SIG-M5 treated with dmso at 0.1 percent for 504 hours (cell line): ENCODE measurements around the gene CLUH.

Source experiments
- DNase-seq: peaks from one replicate; lab custom pipeline; 2025; ENCODE audit not compliant: unreplicated experiment; lab: John Stamatoyannopoulos, UW

The CLUH gene, protein sequence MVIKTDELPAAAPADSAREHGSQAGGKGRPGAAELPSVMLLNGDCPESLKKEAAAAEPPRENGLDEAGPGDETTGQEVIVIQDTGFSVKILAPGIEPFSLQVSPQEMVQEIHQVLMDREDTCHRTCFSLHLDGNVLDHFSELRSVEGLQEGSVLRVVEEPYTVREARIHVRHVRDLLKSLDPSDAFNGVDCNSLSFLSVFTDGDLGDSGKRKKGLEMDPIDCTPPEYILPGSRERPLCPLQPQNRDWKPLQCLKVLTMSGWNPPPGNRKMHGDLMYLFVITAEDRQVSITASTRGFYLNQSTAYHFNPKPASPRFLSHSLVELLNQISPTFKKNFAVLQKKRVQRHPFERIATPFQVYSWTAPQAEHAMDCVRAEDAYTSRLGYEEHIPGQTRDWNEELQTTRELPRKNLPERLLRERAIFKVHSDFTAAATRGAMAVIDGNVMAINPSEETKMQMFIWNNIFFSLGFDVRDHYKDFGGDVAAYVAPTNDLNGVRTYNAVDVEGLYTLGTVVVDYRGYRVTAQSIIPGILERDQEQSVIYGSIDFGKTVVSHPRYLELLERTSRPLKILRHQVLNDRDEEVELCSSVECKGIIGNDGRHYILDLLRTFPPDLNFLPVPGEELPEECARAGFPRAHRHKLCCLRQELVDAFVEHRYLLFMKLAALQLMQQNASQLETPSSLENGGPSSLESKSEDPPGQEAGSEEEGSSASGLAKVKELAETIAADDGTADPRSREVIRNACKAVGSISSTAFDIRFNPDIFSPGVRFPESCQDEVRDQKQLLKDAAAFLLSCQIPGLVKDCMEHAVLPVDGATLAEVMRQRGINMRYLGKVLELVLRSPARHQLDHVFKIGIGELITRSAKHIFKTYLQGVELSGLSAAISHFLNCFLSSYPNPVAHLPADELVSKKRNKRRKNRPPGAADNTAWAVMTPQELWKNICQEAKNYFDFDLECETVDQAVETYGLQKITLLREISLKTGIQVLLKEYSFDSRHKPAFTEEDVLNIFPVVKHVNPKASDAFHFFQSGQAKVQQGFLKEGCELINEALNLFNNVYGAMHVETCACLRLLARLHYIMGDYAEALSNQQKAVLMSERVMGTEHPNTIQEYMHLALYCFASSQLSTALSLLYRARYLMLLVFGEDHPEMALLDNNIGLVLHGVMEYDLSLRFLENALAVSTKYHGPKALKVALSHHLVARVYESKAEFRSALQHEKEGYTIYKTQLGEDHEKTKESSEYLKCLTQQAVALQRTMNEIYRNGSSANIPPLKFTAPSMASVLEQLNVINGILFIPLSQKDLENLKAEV (N-terminal part only)

DNA sequence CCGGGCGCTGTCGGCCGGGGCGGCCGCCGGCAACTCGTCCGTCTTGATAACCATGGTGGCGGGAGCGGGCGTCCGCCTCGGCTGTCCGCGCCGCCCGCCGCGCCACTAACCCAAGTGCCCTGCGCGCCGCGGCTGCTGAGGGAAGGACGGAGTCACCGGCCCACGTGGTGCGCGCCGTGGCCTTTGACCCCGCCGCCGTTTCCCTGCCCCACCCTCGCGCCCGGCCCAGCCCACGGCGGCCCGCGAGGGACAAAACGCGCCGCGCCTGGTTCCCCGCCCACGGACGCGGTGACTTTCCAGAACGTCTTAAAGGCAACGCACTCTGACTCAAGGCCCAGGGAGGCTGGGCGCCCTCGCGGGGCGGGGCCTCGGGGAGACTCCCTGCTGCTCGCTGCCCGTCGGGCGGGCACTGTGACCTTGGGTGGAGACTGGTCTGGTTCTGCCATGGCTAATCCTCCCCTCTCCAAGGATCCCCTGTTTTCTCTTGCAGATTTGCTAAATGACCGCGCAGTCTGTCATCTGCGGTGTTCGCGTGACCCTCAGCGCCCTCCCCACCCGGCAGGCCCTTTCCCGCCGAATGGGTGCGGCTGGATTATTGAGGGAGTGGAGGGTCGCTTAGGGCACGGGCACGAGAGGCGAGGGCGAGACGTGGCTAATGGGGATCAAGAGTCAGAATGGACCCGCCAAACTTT, at the start of gene CLUH:
CLUH (minus strand) TSS at position 157 of the 692 bp plus-strand sequence; CDS start at position 54, 103 bp downstream.
- peak; percentile 89 for DNase-seq

GRCh38 chr17:2758870-2759269, 47.3 kb upstream of the CLUH start:
- no peak for DNase-seq

DNA sequence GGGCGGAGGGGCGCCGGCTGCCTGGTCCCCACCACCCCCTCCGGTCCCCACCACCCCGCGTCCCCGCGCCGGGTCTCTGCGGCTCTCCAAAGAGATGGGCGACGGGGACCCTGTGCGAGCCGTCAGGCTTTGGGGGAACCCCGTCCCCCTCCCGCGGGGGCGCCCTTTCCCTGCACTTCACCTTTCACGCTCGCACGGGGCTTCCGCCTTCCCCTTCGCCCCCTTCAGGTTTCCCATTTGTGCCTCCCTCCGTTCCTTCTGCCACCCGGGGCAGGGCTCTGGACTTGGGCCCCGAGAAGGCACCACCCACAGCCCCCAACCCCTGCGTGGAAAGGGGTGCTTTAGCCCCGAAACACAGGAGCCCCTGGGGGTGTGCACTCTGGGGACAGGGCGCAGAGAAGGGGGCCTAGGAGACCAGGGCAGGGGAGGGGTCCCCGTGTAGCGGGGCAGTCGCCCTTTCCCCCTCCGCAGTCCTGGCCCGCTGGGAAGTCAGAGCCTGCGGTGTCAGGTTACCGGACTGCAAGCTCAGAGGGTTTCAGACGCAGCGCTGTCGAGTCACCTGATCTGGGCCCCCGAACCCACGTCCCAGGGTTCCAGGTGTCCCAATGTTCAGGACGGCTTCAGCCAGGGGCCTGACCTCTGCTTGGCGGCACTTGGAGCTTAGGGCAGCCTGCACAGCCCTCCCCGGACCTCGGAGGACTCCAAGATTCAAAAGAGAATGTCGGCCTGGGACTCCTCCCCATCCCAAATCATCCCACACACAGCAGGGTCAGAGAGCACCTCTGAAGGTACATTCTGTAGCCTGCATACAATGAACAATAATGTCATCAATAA, 44.5 kb upstream of the CLUH start:
- no peak for DNase-seq

- no peak for DNase-seq
Measured at GRCh38 chr17:2751491-2751890, 39.9 kb upstream of the CLUH start.

- no peak for DNase-seq
Measured at GRCh38 chr17:2750721-2751120, 39.2 kb upstream of the CLUH start.

GRCh38 chr17:2749784-2750181, 38.2 kb upstream of the CLUH start:
- peak; percentile 61 for DNase-seq

DNA sequence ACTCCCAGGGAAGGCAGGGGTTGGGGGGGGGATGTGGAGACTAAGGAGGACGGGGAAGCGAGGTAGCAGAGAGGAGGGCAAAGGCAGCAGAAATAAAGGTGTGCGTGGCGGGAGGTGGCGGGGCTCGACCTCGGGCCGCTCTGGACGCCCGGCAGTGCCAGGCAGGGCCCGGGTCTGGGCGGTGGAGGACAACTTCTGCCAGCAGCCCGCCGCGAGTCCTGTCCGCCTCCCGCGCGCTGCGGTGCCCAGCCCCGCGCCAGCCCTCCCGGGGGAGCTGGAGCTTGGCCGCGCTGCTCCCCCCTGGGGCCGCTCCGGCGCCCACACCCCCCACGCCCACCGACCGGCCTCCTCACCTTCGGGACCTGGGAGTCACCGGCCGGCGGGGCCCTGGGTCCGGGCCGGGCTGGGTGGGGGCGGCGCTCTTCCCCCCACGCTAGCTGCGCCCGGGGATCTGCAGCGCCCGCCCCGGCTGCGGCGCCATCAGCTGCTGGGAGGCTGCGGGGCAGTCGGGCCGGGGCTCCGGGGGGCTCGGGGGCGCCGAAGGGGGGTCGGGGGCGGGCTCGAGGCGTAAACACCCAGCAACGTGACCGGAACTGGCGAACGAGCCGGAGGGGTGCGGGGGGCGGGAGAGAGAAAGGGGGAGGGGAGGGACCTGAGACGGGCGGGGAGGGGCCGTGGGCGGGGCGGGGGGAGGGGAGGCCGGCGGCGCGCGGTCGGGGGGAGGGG, 37.7 kb upstream of the CLUH start, which contains the start of gene CCDC92B:
CCDC92B (minus strand) TSS at position 595 of the 726 bp plus-strand sequence. CDS start 14,507 bp downstream, outside the sequence.
- DNase-seq, result no peak

DNA sequence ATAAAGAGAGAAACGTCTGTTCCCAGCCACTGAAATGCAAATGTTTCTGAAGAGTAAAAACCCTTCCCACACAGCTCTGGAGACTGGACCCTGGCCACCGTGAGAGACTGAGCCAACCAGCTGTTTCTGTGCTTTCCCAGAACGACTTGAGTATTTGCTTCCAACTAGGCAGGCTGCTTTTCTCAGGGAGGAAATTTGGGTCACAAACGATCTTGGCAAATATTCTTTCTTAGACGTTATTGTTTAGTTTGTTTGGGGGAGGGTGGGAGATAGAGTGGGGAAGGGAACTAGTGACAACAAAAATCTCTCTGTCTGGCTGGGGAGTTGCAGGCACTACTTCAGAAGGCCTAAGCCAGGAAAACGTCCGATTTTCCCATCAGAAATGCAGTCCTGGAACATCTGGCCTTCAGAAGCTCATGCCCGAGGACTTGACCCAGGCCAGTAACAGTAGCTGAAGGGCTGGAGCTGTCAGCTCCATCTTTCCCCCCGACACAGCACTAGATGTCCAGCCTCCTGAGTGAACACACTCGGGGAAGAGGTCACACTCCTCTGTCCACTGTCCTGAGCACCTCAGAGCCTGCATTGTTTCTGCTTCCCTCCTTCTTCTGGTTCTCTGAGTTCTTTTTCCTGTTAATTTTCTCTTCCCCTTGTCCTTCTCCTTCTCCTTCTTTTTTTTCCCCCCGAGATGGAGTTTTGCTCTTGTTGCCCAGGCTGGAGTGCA, 33.9 kb upstream of the CLUH start:
- no peak for DNase-seq

- DNase-seq, result no peak
Measured at GRCh38 chr17:2737693-2738092, 26.1 kb upstream of the CLUH start.

- DNase-seq, result no peak
Measured at GRCh38 chr17:2736956-2737355, 25.4 kb upstream of the CLUH start.

DNA sequence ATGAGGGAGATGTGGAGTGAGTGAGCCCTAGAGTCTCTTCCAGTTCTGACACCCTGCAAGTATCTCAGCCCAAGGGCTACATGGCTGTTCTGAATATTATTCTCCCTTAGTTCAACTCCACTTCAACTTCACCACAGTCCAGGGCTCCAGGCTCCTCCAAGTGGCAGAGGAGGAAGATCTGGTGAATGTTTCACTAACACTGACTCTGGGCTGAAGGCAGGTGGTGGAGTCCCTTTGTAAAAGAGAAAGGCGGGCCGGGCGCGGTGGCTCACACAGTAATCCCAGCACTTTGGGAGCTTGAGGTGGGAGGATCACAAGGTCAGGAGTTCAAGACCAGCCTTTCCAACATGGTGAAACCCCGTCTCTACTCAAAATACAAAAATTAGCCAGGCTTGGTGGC, 24.3 kb upstream of the CLUH start:
- DNase-seq, result no peak

- DNase-seq, result no peak
Measured at GRCh38 chr17:2734939-2735338, 23.4 kb upstream of the CLUH start.

GRCh38 chr17:2731807-2732206, 20.2 kb upstream of the CLUH start:
- DNase-seq, result no peak

DNA sequence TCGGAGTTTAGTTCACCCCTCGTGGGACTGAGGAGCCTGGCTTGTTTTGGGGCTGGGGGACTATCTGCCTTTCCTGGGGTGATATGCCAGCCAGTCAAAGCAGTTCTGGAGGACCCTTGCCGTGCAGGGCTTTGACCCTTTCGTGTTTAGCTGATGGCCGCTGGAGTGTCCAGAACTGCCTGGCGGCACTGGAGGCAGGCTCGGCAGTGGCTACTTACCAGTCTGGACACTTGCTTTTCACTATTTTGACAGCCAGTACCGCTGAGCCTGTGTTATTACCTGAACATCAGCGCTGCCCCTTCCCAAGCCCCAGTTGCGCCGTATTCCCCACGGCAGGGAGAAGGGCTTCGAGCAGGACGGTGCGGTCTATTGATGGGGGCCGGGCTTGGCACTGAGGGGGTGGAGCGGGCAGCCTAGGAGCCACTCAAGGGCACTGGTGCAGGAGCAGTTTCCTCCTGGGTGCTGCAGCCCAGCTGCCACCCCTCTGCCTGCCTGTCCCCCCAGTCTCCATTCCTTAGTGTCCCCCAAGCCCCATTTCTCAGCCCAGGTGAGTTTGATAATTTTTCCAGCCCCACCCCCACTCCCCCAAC, 19.3 kb upstream of the CLUH start:
- no peak for DNase-seq

DNA sequence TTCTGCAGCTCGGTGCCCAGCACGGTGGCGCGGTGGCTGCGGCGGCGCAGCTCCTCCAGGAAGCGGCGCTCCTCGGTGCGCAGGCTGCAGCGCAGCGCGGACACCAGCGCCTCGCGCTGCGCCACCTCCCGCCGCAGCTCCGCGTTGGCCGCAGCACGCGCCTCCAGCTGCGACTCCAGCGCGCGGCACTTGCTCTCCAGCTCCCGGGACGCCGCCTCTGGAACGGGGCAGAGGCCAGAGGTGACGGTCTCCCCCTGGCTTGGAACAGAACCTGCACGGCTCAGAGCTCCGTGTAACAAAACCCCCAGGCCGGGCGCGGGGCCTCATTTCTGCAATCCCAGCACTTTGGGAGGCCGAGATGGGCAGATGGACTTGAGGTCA, 13.2 kb upstream of the CLUH start:
- DNase-seq, result no peak

- no peak for DNase-seq
Measured at GRCh38 chr17:2723997-2724783, 12.6 kb upstream of the CLUH start.

DNA sequence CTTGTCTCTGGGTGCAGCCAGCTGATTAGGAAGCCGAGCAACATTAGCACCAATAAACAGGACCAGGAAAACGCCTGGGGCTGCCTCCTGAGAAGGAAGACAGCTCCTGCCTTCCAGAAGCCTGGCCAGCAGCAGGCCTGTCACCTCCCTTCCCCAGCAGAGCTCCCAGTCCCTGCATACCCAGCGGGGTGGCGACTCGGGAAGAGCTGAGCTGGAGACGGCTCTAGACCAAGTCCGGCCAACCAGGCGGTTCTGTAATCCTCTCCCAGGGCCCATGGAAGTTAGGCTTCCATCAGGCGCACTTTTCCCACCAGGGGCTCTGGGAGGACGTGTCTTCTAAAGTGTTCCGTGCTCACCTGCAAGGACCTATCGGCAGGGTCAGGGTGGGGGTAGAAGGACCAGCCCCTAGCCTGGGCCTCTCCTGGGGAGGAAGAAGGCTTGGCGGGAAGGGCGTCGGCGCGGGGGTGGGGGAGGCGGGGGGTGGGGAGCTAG, 12.0 kb upstream of the CLUH start:
- no peak for DNase-seq
